ENCODE results near the gene CFAP43. TPM values are rescaled to one million over a fixed set of nuclear protein-coding genes. Genes with fewer than 3 reads are reported as not detected.
"Not testable (repeated sequence)": the region's sequence is repeated elsewhere in the genome, so short reads cannot be mapped to it uniquely, and the experiment has no call there.

CFAP43 gene
- total RNA-seq, 1 donor from 2014 or later: 0.50 TPM

DNA sequence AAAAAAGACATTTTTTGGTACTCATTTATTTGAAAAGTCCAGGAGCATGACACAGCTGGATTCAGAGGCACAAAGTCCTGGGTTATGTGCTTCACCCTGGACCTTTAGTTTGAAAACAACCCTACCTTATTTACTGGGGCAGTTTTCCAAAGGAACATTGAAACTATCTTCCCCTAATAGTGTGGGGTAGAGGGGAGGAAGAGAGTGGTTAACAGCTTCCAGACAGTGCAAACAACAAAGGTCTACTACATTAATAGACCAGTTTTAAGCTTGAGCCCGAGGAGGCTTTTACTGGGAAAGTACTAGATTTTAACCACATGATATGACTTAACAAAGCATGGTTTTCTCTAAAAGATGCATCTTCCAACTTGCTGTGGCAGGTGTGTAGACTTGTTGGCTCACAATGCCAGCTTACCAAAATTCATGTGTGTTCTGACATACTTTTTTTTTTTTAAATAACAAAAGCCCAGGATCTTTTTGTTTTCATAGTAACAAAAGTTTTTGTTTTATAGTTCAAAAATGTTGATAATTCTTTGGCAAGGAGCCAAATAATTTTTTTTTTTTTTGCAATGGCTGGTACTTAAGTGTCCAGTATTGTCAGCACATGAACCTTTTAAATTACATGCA, 24.3 kb upstream of the CFAP43 start:
- ATAC-seq (peak; percentile 62), DNase-seq (ENCODE audit: low spot score) (no peak)

- no peak for DNase-seq (ENCODE audit: low spot score)
Measured at GRCh38 chr10:104255311-104255981, 23.3 kb upstream of the CFAP43 start.

GRCh38 chr10:104254493-104255310, 22.5 kb upstream of the CFAP43 start, which contains the start of gene GSTO1:
Gene GSTO1, plus strand, starts transcription at chr10:104254892. Its CDS starts 37 bp downstream, at chr10:104254929.
- ATAC-seq (peak; percentile 68), DNase-seq (ENCODE audit: low spot score) (peak; percentile 78)

More at GRCh38 chr10:104255311-104255981, 23.3 kb upstream of the CFAP43 start:
- ATAC-seq: peak; percentile 38

DNA sequence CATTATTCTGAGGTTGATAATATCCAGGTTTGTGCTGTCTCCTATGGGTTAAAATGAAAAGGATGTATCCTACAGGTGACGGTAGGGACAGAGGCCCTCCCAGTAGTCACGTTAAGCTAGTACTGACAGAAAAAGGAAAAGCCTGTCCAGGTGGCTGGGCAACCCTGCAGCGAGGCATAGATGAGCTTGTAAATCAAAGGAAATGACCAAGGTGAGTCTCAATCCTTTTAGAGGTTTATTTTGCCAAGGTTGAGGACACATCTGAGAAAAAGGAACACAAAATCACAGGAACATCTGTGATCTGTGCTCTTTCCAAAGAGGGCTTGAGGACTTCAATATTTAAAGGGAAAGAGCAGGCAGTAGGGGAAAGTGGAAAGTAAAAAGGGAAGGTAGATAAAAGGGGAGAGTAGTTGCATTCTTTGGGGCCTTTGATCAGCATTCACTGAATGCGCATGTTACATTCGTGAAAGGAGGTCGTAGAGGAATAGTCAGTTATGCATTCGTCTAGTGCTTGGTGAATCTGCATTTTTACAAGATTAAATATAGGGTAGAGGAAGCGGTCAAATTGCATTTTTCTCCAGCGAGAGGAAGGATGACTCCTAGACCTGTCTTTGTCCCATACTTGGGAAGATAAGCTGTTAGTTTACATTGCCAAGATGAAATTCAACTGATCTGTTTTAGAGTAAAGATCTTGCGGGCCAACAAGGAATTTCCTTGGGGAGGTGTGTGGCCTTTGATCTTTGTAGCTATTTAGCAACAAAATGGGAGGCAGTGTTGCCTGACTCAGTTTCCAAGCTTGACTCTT, 21.6 kb upstream of the CFAP43 start:
- no peak for DNase-seq (ENCODE audit: low spot score)
- no peak for ATAC-seq

DNA sequence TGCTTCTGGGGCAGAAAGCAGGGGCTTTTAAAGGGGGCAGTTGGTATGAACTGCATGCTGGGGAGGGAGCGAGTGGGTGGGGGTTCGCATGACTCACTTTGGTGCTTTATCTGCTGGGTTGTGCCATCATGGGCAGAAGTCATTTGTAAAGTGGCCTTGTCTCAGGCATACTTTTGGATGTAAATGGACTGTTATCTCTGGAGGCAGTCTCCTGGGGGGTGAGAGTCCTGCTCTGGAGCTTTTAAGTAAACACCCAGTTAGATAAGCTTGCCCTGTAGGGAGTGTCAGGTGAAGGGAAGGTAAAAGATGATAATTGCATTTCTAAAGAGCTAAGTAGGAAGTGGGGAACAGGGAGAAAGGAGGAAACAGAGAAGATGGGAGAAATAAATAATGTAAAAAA, 20.9 kb upstream of the CFAP43 start:
- ATAC-seq (peak; percentile 55), DNase-seq (ENCODE audit: low spot score) (peak; percentile 65)

GRCh38 chr10:104252368-104252767, 20.2 kb upstream of the CFAP43 start:
- ATAC-seq (no peak), DNase-seq (ENCODE audit: low spot score) (no peak)

DNA sequence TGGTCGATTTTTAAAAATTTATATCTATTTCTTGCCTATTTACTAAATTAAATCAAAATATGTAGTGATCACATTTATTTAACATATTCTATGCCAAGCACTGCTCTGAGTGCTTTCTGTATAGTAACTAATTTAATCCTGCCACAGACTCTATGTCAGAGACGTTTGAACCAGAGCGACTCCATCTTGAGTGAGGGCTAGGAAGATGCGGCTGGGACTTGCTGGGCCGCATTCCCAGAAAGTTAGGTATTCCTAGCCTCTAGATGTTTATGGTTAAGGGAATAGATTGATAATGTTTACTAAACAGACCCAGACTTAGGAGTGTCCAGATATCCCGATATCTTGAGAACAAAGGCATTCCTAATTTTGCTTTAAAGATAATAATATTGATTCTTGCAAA, 19.3 kb upstream of the CFAP43 start:
- no peak for ATAC-seq
- DNase-seq (ENCODE audit: low spot score): no peak

DNA sequence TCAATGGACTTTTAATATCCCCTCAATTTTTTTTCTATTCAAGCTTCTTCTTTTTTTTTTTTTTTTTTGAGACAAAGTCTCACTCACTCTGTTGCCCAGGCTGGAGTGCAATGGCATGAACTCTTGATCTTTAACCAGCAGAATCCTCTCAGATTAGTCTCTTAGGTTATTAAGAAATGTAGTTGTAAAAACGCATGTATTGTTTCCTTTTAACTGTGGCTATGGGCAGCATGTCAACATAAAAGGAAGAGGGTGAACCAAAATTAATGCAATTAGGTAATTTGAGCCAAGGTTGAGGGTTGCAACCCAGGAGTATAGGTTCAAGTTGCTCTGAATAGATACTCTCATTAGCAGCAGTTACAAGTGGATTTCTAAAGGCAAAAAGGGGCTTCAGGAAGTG, 18.2 kb upstream of the CFAP43 start:
- no peak for DNase-seq (ENCODE audit: low spot score)

DNA sequence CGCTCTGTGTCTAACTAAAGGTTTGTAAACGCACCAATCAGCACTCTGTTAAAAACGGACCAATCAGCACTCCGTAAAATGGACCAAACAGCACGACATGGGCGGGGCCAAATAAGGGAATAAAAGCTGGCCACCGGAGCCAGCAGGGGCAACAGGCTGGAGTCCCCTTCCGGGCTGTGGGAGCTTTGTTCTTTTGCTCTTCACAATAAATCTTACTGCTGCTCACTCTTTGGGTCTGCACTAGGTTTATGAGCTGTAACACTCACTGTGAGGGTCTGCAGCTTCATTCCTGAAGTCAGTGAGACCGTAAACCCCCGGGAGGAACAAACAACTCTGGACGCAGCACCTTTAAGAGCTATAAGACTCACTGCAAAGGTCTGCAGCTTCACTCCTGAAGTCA, 16.8 kb upstream of the CFAP43 start:
- not testable (repeated sequence) for DNase-seq (ENCODE audit: low spot score); ATAC-seq

More for the DNA sequence above, 18.2 kb upstream of the CFAP43 start:
- no peak for ATAC-seq

- no peak for DNase-seq (ENCODE audit: low spot score)
- no peak for ATAC-seq
Measured at GRCh38 chr10:104247513-104248146, 15.5 kb upstream of the CFAP43 start.

- DNase-seq (ENCODE audit: low spot score) (no peak), ATAC-seq (no peak)
Measured at GRCh38 chr10:104246976-104247375, 14.8 kb upstream of the CFAP43 start.

DNA sequence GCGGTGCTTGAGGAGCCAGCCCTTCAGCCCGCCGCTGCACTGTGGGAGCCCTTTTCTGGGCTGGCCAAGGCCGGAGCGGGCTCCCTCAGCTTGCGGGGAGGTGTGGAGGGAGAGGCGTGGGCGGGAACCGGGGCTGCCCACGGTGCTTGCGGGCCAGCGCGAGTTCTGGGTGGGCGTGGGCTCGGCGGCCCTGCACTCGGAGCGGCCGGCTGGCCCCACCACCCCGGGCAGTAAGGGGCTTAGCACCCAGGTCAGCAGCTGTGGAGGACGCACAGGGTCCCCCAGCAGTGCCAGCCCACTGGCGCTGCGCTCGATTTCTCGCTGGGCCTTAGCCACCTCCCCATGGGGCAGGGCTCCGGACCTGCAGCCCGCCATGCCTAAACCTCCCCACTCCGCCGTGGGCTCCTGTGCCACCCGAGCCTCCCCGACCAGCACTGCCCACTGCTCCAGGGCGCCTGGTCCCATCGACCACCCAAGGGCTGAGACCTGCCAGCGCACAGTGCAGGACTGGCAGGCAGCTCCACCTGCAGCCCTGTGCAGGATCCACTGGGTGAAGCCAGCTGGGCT, 13.0 kb upstream of the CFAP43 start:
- DNase-seq (ENCODE audit: low spot score) (no peak), ATAC-seq (no peak)

- no peak for DNase-seq (ENCODE audit: low spot score)
Measured at GRCh38 chr10:104243512-104243911, 11.3 kb upstream of the CFAP43 start.

GRCh38 chr10:104243009-104243408, 10.8 kb upstream of the CFAP43 start:
- not testable (repeated sequence) for DNase-seq (ENCODE audit: low spot score); ATAC-seq

More at GRCh38 chr10:104243512-104243911, 11.3 kb upstream of the CFAP43 start:
- no peak for ATAC-seq

GRCh38 chr10:104242545-104242944, 10.4 kb upstream of the CFAP43 start:
- no peak for DNase-seq (ENCODE audit: low spot score)

DNA sequence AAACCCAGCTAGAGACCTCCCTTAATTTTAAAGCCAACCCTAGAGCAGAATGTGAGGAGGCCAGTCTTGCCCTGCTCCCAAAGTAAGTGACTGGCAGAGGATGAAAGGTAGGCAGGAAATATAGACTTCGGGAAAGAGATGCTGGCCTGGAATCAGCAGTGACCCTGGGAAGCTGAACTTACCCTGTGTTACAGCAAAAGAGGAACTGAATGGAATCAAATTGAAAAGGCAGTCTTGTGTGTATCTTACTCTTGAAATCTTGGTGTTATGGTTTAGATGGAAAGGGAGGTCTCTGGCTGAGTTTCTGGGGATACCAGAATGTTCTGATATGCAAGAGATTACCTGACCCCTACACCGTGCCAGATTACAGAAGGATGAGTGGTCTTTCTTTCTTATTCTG, 7.9 kb upstream of the CFAP43 start:
- ATAC-seq: no peak

More at GRCh38 chr10:104242545-104242944, 10.4 kb upstream of the CFAP43 start:
- ATAC-seq: no peak

GRCh38 chr10:104235801-104236200, 3.6 kb upstream of the CFAP43 start:
- no peak for ATAC-seq
- DNase-seq (ENCODE audit: low spot score): no peak

More for the DNA sequence above, 7.9 kb upstream of the CFAP43 start:
- DNase-seq (ENCODE audit: low spot score): no peak

- ATAC-seq (no peak), DNase-seq (ENCODE audit: low spot score) (no peak)
Measured at GRCh38 chr10:104234934-104235333, 2.8 kb upstream of the CFAP43 start.

GRCh38 chr10:104233817-104234216, 1.7 kb upstream of the CFAP43 start:
- no peak for DNase-seq (ENCODE audit: low spot score)
- no peak for ATAC-seq

DNA sequence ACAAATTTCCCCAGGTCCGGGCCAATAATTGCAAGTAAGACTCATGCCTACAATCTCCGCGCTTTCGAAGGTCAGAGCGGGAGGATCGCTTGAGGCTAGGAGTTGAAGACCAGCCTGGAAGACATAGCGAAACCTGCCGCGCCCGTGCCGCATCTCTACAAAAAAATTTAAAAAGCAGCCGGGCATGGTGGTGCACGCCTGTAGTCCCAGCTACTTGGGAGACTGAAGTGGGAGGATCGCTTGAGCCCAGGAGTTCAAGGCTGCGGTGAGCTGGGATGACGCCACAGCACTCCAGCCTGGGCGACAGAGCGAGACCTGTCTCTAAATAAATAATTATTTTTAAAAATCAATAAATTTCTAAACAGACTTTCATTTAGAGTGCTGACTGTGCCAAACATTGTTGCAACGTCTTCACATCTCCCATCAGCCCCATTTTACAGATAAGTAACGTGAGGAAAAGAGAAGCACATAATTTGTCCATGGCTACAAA, 494 bp upstream of the CFAP43 start:
- ATAC-seq (peak; percentile 43), DNase-seq (ENCODE audit: low spot score) (peak; percentile 67)
